HepG2 (cell line): ENCODE data around the gene GUCA1A. TPM values are rescaled to one million over a fixed set of nuclear protein-coding genes. Genes with fewer than 3 reads are reported as not detected.

ENCODE experiments used
- ASH2L ChIP-seq: fragments of 300-600, 200-600 bp; sonication (generic); IDR thresholded peaks from 2 replicates; pipeline ENCODE4 v1.7.0; 2017; ENCODE audit warnings: low read depth, mild to moderate bottlenecking, moderate library complexity, mixed read lengths, low read length; ENCODE audit not compliant: insufficient read length
- BHLHE40 ChIP-seq: IDR thresholded peaks from 2 replicates; pipeline ENCODE4 v1.6.1; 2011; ENCODE audit warnings: low read length, improper control_type of control experiment
- CEBPG ChIP-seq: IDR thresholded peaks from 2 replicates; pipeline ENCODE4 v1.6.1; 2016
- GATA4 ChIP-seq: sonication (generic); IDR thresholded peaks from 2 replicates; pipeline ENCODE4 v1.6.1; 2016; ENCODE audit warnings: antibody characterized with exemption, low read depth, borderline replicate concordance
- GMEB2 ChIP-seq: IDR thresholded peaks from 2 replicates; pipeline ENCODE4 v1.6.1; 2016; ENCODE audit warnings: missing biosample characterization, missing genetic modification reagents, low read depth
- HOMEZ ChIP-seq: IDR thresholded peaks from 2 replicates; pipeline ENCODE4 v1.6.1; 2016; ENCODE audit warnings: low read depth
- KLF13 ChIP-seq: sonication (generic); formaldehyde crosslinking; IDR thresholded peaks from 2 replicates; pipeline ENCODE4 v1.4.0; 2020; ENCODE audit warnings: mild to moderate bottlenecking, missing genetic modification reagents
- MBNL3 ChIP-seq: fragments of 250-450 bp; sonication (Bioruptor Pico); conservative IDR thresholded peaks from 2 replicates; pipeline ENCODE4 v1.8.0; 2022; ENCODE audit warnings: mild to moderate bottlenecking, inconsistent platforms
- POLR2AphosphoS2 ChIP-seq: IDR thresholded peaks from 2 replicates; pipeline ENCODE4 v1.6.1; 2011; ENCODE audit warnings: low read depth, low read length, improper control_type of control experiment
- YY1 ChIP-seq: IDR thresholded peaks from 2 replicates; pipeline ENCODE4 v1.6.1; 2011; ENCODE audit warnings: low read length, low read depth, moderate library complexity, mild to moderate bottlenecking; ENCODE audit not compliant: insufficient read depth, insufficient replicate concordance
- ZBTB40 ChIP-seq, 2 experiments: fragments of 450-650 bp in 1 of 2; sonication (generic) in 1 of 2; formaldehyde crosslinking in 1 of 2; IDR thresholded peaks; 2 replicates each; pipeline versions ENCODE4 v1.6.1 to v1.8.0; 2016 to 2022; ENCODE audit warnings: antibody characterized with exemption in 1 of 2, mild to moderate bottlenecking in 1 of 2, missing genetic modification reagents in 1 of 2
- ZNF326 ChIP-seq: sonication (generic); formaldehyde crosslinking; IDR thresholded peaks from 2 replicates; pipeline ENCODE4 v1.4.0; 2020; ENCODE audit warnings: missing genetic modification reagents, borderline replicate concordance
- ZNF713 ChIP-seq: sonication (generic); formaldehyde crosslinking; IDR thresholded peaks from 2 replicates; pipeline ENCODE4 v1.4.0; 2020; ENCODE audit warnings: mild to moderate bottlenecking, missing genetic modification reagents
- ZNF780A ChIP-seq: sonication (generic); formaldehyde crosslinking; IDR thresholded peaks from 2 replicates; pipeline ENCODE4 v1.8.0; 2022; ENCODE audit warnings: mild to moderate bottlenecking, missing genetic modification reagents, moderate library complexity
- polyA plus RNA-seq, 8 experiments: library from polyadenylated mRNA; depleted of rRNA in 3 of 8; stranded (reverse) in 7 of 8; unstranded in 1 of 8; fragments of >200 nt; fragmentation: Illumina TruSeq in 4 of 8; extraction: Trizol in 4 of 8; gene quantifications; 2 replicates each; pipeline versions ENCODE4 v1.2.1 to v1.2.3, GENCODE V29; 2011 to 2016; ENCODE audit warnings: low read depth in 4 of 8, missing spikeins in 1 of 8, mixed read lengths in 1 of 8; ENCODE audit not compliant: insufficient read depth in 1 of 8
- total RNA-seq, 5 experiments: library from RNA; depleted of rRNA; stranded (reverse); fragments of >200 nt; fragmentation: Illumina TruSeq; extraction: Trizol; gene quantifications; 2 replicates each; pipeline ENCODE4 v1.2.3, GENCODE V29; 2016; ENCODE audit warnings: low read depth in 1 of 5

The GUCA1A gene
- total and polyA plus RNA-seq, 2 of the 13 experiments (the other 11 are each of a cell fraction or from before 2014, with no cell fraction given): not detected

- TF ChIP-seq HOMEZ (CRISPR knock-in tag): peak; percentile 85; the same call in 1 of the 2 replicates
- TF ChIP-seq ZNF326 (CRISPR knock-in tag): no peak
- no peak for TF ChIP-seq ASH2L
- no peak for TF ChIP-seq KLF13 (CRISPR knock-in tag)
- TF ChIP-seq ZNF713 (CRISPR knock-in tag): no peak
- no peak for TF ChIP-seq ZBTB40 (IDR thresholded peaks at IDR 0.05)
- no peak for TF ChIP-seq ZBTB40 (CRISPR knock-in tag; IDR thresholded peaks at IDR 0.05)
- TF ChIP-seq GATA4: no peak
- TF ChIP-seq GMEB2 (CRISPR knock-in tag): no peak
- TF ChIP-seq MBNL3 (CRISPR knock-in tag): no peak
- no peak for TF ChIP-seq POLR2AphosphoS2
- TF ChIP-seq CEBPG (CRISPR knock-in tag): peak; percentile 41; the same call in 1 of the 2 replicates
- no peak for TF ChIP-seq YY1
- no peak for TF ChIP-seq ZNF780A (CRISPR knock-in tag)
- no peak for TF ChIP-seq BHLHE40
Observed at GRCh38 chr6:42197555-42198362, 24.6 kb downstream of the GUCA1A start (continued).
